ENCODE results near the gene TEF.
A peak's percentile ranks its signal among the peaks of the same experiment; 100 is the strongest.

Gene TEF

GRCh38 chr22:41355895-41356294 is 25.8 kb upstream of the TEF start:
- no peak for DNase-seq

GRCh38 chr22:41356430-41357028 is 25.2 kb upstream of the TEF start:
- no peak for DNase-seq

- DNase-seq: no peak
Observed at GRCh38 chr22:41357191-41357590, 24.6 kb upstream of the TEF start.

GRCh38 chr22:41358927-41359326 is 22.8 kb upstream of the TEF start:
- no peak for DNase-seq

GRCh38 chr22:41359376-41359775 is 22.4 kb upstream of the TEF start:
- no peak for DNase-seq

- DNase-seq: no peak
Observed at GRCh38 chr22:41360126-41360525, 21.6 kb upstream of the TEF start.

GRCh38 chr22:41361716-41362310 is 19.9 kb upstream of the TEF start:
- DNase-seq: no peak

- no peak for DNase-seq
Observed at GRCh38 chr22:41362615-41363014, 19.1 kb upstream of the TEF start.

- DNase-seq: no peak
Observed at GRCh38 chr22:41364233-41364632, 17.5 kb upstream of the TEF start.

- DNase-seq: no peak
Observed at GRCh38 chr22:41364955-41365354, 16.8 kb upstream of the TEF start.

- DNase-seq: no peak
Observed at GRCh38 chr22:41365425-41365824, 16.3 kb upstream of the TEF start.

- no peak for DNase-seq
Observed at GRCh38 chr22:41366323-41367029, 15.3 kb upstream of the TEF start.

GRCh38 chr22:41367039-41367679 is 14.6 kb upstream of the TEF start:
- DNase-seq: peak; percentile 92

- no peak for DNase-seq
Observed at GRCh38 chr22:41367680-41368542, 13.8 kb upstream of the TEF start.

GRCh38 chr22:41368543-41369423 is 13.0 kb upstream of the TEF start:
- no peak for DNase-seq

GRCh38 chr22:41369424-41369745 is 12.4 kb upstream of the TEF start:
- no peak for DNase-seq

- no peak for DNase-seq
Observed at GRCh38 chr22:41369837-41370236, 11.9 kb upstream of the TEF start.

- DNase-seq: no peak
Observed at GRCh38 chr22:41377846-41378245, 3.9 kb upstream of the TEF start.

GRCh38 chr22:41380993-41381328 is 781 bp upstream of the TEF start:
- DNase-seq: peak; percentile 56

GRCh38 chr22:41382098-41382578 is 396 bp downstream of the TEF start:
- peak; percentile 68 for DNase-seq

GRCh38 chr22:41382610-41383009 is 868 bp downstream of the TEF start:
- DNase-seq: no peak

- no peak for DNase-seq
Observed at GRCh38 chr22:41383085-41383484, 1.3 kb downstream of the TEF start.
